ENCODE measurements around the gene EFNB1. TPM values are rescaled to one million over a fixed set of nuclear protein-coding genes. Genes with fewer than 3 reads are reported as not detected.

EFNB1 gene
- total RNA-seq, 1 donor, result 7.4 TPM

DNA sequence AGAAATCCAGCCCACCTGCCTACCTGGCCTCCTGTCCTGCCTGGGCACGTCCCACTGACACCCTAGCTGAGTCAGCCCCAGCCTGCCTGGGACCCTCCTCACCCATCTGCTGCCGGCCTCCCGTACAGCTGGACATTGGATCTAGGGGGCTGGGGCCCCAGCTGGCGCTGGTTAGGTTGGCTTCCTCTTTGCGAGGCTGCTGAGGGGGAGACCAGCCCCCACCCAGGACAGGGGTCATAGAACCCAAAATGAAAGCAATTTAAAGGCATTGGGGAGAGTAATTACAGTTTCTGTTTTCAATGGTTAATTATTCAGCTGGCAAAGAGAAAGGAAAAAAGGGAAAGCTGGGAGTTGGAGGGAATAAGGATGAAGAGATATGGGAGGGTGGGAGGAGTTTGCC lies 15.8 kb downstream of the EFNB1 start:
- no peak for DNase-seq (ENCODE audit: low read depth)
- TF ChIP-seq, protein P1, sequence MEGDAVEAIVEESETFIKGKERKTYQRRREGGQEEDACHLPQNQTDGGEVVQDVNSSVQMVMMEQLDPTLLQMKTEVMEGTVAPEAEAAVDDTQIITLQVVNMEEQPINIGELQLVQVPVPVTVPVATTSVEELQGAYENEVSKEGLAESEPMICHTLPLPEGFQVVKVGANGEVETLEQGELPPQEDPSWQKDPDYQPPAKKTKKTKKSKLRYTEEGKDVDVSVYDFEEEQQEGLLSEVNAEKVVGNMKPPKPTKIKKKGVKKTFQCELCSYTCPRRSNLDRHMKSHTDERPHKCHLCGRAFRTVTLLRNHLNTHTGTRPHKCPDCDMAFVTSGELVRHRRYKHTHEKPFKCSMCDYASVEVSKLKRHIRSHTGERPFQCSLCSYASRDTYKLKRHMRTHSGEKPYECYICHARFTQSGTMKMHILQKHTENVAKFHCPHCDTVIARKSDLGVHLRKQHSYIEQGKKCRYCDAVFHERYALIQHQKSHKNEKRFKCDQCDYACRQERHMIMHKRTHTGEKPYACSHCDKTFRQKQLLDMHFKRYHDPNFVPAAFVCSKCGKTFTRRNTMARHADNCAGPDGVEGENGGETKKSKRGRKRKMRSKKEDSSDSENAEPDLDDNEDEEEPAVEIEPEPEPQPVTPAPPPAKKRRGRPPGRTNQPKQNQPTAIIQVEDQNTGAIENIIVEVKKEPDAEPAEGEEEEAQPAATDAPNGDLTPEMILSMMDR (IDR thresholded peaks at IDR 0.05; ENCODE audit: insufficient read depth, low read length), result no peak
- H3K4me3 ChIP-seq (ENCODE audit: low read depth, low read length), result no peak overlapping the region

DNA sequence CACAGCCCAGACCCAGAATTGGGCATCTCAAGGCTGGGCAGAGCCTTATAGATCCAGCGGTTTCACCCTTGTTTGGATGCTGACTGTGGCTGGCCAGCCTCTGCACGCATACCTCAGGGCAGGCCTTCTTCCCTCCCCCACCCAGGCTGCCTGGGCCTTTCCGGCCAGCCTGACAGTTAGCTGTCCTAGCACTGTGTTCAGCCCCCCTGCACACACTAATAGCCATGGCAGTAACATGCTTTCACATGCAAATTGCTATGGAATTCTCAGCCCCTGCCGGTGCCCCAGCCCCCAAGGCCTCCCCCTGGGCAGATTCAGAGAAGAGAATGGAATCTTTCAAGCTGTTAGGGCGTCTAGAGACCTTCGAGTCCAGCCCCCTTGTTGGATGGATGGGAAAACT lies 17.7 kb downstream of the EFNB1 start:
- TF ChIP-seq, protein P1 (IDR thresholded peaks at IDR 0.05; ENCODE audit: insufficient read depth, low read length), result no peak
- no peak for DNase-seq (ENCODE audit: low read depth)
- H3K4me3 ChIP-seq (ENCODE audit: low read depth, low read length), result no peak overlapping the region

- TF ChIP-seq, protein P1 (IDR thresholded peaks at IDR 0.05; ENCODE audit: insufficient read depth, low read length), result no peak
- no peak for DNase-seq (ENCODE audit: low read depth)
- no peak overlapping the region for H3K4me3 ChIP-seq (ENCODE audit: low read depth, low read length)
Measured at GRCh38 chrX:68847172-68847571, 18.4 kb downstream of the EFNB1 start.

GRCh38 chrX:68848189-68848940 lies 19.5 kb downstream of the EFNB1 start:
- H3K4me3 ChIP-seq (ENCODE audit: low read depth, low read length), result no peak overlapping the region
- TF ChIP-seq, protein P1 (IDR thresholded peaks at IDR 0.05; ENCODE audit: insufficient read depth, low read length), result no peak
- DNase-seq (ENCODE audit: low read depth), result no peak

DNA sequence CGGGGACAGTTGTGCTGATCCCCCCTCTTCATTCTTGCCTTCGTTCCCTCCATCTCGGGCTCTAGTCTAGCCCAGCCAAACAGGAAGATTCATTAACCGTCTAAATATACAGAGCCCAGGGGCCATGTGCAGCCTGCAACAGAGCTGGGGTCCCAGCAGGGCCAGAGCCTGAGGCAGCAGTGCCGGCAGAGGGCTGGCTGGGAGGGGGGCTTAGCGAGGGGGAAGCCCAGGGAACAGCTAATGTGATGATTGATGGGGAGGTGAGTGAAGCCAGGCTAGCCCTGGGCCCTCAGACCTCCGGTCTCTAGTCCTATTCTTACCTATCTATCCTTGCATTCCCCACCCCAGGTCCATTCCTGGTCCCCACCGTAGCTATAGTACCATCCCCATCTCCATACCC lies 22.3 kb downstream of the EFNB1 start:
- no peak for DNase-seq (ENCODE audit: low read depth)
- no peak overlapping the region for H3K4me3 ChIP-seq (ENCODE audit: low read depth, low read length)
- TF ChIP-seq, protein P1 (IDR thresholded peaks at IDR 0.05; ENCODE audit: insufficient read depth, low read length), result no peak

- no peak for DNase-seq (ENCODE audit: low read depth)
- TF ChIP-seq, protein P1 (IDR thresholded peaks at IDR 0.05; ENCODE audit: insufficient read depth, low read length), result no peak
- no peak overlapping the region for H3K4me3 ChIP-seq (ENCODE audit: low read depth, low read length)
Measured at GRCh38 chrX:68852046-68852445, 23.2 kb downstream of the EFNB1 start.

Data from fibroblast of the aortic adventitia (primary cell).